VCaP (cell line): Measurements from ENCODE around the gene ZNF438.

Source experiments
- H3K27ac ChIP-seq: fragments of 450-650 bp; 2 replicates; pipeline ENCODE4 v1.5.1; 2017
- TF ChIP-seq, protein P1 (sequence below): fragments of 450-650 bp; conservative IDR thresholded peaks from 2 replicates; pipeline ENCODE4 v1.5.1; 2017; ENCODE audit warnings: mild to moderate bottlenecking, moderate library complexity

ZNF438 gene

DNA sequence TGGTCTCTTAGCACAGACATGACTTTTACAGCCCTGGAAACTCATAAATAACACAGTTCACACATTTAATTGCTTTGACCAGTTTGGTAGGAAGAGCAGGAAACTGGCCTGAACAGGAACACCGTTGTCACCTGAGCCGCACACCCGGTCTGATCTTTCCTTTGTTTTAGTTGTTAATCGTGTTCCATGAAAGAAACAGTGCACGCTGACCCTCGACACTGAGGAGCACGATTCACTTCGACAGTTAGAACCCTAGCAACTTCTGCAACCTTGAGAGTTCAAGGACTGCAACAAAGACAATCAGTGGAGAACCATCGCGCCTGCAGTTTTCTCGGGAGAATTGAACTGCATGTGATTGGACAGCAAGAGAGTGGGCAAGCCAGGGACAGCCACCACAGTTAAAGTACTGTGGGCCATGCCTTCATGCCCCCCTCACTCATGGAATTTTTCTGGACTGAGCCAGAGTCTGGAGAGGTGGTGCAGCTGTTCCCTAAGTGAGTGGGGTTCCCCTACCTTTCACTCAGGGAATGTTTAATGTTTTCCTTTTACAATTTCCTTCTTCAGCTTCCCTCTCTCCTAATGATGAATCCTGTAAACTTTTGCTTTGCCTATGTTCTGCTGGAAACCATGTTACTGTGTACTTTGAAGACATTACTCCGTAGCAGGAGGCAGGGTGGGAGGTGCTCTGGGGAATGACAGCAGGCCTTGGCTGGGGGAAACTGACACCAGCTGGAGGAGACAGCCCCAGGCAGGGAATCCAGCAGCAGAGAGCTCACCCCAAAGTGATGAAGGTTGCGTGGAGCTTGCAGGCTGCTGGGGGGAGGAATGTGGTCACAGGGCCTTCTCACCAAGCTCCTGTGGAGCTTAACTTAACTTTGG lies 198.7 kb downstream of the ZNF438 start:
- TF ChIP-seq, protein P1, sequence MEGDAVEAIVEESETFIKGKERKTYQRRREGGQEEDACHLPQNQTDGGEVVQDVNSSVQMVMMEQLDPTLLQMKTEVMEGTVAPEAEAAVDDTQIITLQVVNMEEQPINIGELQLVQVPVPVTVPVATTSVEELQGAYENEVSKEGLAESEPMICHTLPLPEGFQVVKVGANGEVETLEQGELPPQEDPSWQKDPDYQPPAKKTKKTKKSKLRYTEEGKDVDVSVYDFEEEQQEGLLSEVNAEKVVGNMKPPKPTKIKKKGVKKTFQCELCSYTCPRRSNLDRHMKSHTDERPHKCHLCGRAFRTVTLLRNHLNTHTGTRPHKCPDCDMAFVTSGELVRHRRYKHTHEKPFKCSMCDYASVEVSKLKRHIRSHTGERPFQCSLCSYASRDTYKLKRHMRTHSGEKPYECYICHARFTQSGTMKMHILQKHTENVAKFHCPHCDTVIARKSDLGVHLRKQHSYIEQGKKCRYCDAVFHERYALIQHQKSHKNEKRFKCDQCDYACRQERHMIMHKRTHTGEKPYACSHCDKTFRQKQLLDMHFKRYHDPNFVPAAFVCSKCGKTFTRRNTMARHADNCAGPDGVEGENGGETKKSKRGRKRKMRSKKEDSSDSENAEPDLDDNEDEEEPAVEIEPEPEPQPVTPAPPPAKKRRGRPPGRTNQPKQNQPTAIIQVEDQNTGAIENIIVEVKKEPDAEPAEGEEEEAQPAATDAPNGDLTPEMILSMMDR: no peak
- H3K27ac ChIP-seq: peak overlapping the region; percentile 51

DNA sequence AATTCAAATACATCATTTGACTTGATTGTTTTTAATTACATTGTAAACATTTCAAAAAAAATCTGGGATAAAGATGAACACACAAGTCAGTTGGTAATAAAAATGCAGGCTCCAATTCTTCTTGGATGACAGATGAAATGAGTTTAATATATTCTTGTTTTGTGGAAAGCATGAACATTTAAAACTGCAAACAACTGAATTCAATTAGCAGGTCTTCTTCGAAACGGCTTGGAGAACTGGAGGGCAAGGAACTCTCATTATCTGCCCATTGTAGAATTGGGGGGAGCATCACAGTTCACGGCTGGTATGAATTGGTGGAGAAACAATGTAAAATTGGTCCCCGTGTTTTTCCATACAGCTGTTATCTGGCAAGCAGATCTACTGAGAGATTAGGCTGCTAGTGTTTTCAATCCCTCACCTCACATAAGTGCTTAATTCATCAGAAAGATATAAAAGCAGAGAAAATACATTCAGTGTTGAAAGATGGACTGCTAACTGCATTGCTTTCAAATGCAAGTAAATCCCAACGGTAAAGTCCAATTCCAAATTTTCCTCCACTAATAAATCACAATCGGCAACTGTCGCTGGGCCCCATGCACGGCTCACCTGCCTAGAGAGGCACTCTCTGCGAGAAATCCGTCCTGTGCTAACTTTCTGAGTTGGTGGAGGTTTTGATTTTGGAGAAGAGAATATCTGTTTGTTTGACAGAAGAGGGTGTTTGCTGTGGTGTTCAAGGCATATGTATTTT lies 199.5 kb downstream of the ZNF438 start:
- H3K27ac ChIP-seq: peak overlapping the region; percentile 51
- TF ChIP-seq, protein P1: no peak

DNA sequence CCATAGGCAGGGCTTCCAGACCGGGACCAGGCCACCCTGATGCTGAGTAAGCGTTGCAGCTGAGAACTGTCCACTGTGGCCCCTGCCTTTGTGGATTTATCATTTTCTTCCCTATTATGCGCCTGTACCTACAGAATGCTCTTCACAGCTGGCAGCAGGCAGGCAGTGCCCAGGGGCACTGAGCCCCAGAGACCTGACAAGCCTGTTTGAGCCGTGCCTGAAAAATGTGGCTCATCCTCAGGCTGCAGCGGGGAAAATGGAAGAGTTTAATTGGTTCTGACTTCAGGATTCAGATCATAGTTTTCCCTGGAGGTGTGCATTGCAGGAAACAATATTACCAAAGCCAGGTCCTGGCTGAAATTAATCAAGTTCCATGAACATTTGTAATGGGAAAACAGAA lies 200.2 kb downstream of the ZNF438 start:
- TF ChIP-seq, protein P1: no peak
- H3K27ac ChIP-seq: no peak overlapping the region; the same call in 1 of the 2 replicates

DNA sequence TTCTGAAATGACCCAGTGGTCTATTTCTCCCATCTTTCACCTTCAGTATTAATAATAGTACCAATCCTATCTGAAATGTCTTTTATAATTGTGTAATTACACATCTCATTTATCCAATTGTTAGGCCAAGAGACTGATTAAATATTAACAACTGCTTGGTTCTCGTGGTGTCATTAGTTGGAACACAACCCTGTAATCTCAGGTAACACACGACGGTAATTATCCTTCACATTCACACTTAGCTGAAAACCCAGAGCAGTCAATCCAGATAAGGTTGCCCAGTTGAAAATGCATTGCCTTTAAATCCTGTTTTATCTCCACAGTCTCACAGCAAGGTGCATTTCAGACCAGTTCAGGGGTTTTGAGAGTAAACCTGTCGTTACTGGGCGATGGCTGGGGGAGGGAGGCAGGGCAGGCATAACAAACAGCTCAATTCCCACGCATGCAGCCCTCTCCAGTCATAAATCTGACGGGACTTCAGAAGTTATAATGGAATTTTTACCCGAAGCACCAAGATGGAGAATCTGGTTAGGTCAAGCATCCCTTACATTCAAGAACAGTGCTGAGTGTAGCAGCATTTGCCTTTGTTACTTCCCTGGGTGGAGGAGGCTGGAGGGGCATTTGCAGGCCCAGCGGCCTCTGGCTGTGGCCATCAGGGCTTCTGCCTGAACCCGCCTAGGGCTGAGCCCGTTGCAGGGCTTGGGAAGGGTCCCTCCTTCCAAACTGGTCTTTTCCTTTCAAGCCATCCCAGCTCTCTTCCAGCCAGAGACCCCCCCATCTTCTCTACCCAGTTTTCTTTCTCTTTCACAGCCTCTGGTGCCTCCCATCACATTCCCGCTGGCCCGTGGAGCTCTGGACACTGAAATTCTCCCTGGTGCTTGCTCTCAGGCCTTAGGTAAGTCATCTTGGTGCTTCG lies 201.1 kb downstream of the ZNF438 start:
- TF ChIP-seq, protein P1: no peak
- no peak overlapping the region for H3K27ac ChIP-seq

DNA sequence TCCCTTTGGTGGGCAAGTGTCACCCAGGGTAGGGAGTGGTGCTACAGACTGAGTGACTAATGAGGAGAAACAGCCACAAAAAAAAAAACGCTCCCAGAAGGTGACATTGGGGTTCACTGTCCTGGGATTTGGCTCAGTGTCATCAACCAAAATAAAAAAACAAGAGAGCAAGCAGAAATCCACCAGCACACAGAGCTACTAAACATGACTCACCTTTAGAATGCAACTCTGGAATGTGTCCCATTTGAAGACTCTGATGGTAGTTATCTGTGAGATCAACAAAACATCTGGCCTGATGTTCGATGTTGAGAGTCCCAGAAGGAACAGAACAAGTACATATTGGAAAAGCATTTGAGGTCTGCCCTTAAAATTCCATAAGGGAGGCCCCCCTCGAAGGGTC lies 201.8 kb downstream of the ZNF438 start:
- no peak overlapping the region for H3K27ac ChIP-seq
- TF ChIP-seq, protein P1: no peak

DNA sequence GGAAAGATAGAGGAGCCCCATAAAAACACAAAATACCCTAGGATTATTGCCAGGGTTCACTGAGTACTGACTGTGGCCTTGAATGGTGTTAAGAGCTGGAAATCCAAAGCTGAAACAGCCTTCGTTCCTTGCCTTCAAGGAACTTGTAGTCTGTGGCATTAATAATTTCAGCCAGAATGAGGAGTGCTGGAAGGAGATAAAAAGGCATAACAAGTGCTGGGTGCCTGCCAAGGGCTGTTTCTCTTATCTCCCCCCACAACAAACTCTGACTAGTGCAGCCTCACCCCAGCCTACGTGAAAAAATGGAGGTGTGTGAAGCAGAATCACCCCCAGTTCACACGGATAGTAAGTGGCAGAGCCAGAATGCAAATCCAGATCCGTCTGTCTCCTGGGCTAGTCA lies 203.0 kb downstream of the ZNF438 start:
- H3K27ac ChIP-seq: no peak overlapping the region
- TF ChIP-seq, protein P1: no peak
